HCT116 (cell line): ENCODE results near the gene THEM4. TPM values are rescaled to one million over a fixed set of nuclear protein-coding genes. Genes with fewer than 3 reads are reported as not detected.

ENCODE experiments used
- ATAC-seq: fragments of 200-7000 bp; cut with Tn5 transposase; 2 replicates; pipeline ENCODE4 v1.9.1; 2020; ENCODE audit warnings: mild to moderate bottlenecking, moderate library complexity
- BruUV-seq: library from RNA; stranded (reverse); fragments of 400-500 nt; replicated peaks from 2 replicates; lab custom pipeline; 2021; lab: Mats Ljungman, UMichigan
- CTCF ChIA-PET: fragments of 300-600 bp; sonication (Branson Sonifier 250); formaldehyde crosslinking; loops from one replicate; lab custom pipeline; 2021; ENCODE audit warnings: antibody characterized with exemption; lab: Charles Lee
- POLR2A ChIA-PET: fragments of 300-600, 350-600 bp; sonication (Branson Sonifier 250); formaldehyde crosslinking; loops from one replicate; lab custom pipeline; 2021; ENCODE audit warnings: antibody characterized with exemption; lab: Charles Lee
- RAD21 ChIA-PET, 2 experiments: fragments of 300-600 bp; sonication (Branson Sonifier 250); formaldehyde crosslinking; loops; one replicate each; lab custom pipeline; 2023; ENCODE audit warnings: low total read pairs in 2 of 2; ENCODE audit not compliant: uncharacterized antibody in 2 of 2, unreplicated experiment in 2 of 2, low non-redundant PET in 1 of 2; lab: Charles Lee
- DNase-seq: peaks from one replicate; pipeline ENCODE4 v3.0.0-alpha.2; 2010; ENCODE audit warnings: low read depth, low spot score
- H2AFZ ChIP-seq: fragments of 200-600 bp; shearing (Covaris generic), sonication (generic); 2 replicates; pipeline ENCODE4 v1.6.1; 2017; ENCODE audit warnings: low read depth, mixed run types, mixed read lengths, antibody characterized with exemption, low read length; ENCODE audit not compliant: poor library complexity, severe bottlenecking
- H3K27ac ChIP-seq: 2 replicates; pipeline ENCODE4 v1.5.1; 2012; ENCODE audit warnings: low read depth, low read length
- H3K27me3 ChIP-seq: fragments of 200-600 bp; sonication (generic); 2 replicates; pipeline ENCODE4 v1.6.1; 2016; ENCODE audit warnings: mixed run types, low read length, mixed read lengths; ENCODE audit not compliant: insufficient read depth
- H3K36me3 ChIP-seq, 2 experiments: fragments of 200-500 bp in 1 of 2; fragments of 200-600 bp in 1 of 2; sonication (Bioruptor generic) in 1 of 2; sonication (generic) in 1 of 2; 2 replicates each; pipeline versions ENCODE4 v1.5.1 to v1.6.1; 2014 to 2016; ENCODE audit warnings: low read length in 2 of 2, inconsistent platforms in 1 of 2, mixed read lengths in 1 of 2, mixed run types in 1 of 2; ENCODE audit not compliant: insufficient read depth in 2 of 2, control insufficient read depth in 1 of 2
- H3K4me1 ChIP-seq, 2 experiments: fragments of 200-600 bp in 1 of 2; sonication (generic) in 1 of 2; 2 replicates each; pipeline versions ENCODE4 v1.5.1 to v1.6.1; 2012 to 2017; ENCODE audit warnings: low read length in 2 of 2, inconsistent platforms in 1 of 2, mild to moderate bottlenecking in 1 of 2, mixed read lengths in 1 of 2, mixed run types in 1 of 2, moderate library complexity in 1 of 2; ENCODE audit not compliant: insufficient read depth in 2 of 2, control insufficient read depth in 1 of 2
- H3K4me2 ChIP-seq: fragments of 200-600 bp; sonication (generic); 2 replicates; pipeline ENCODE4 v1.6.1; 2017; ENCODE audit warnings: mixed run types, low read length, mixed read lengths
- H3K4me3 ChIP-seq, 2 experiments: fragments of 200-600 bp in 1 of 2; sonication (generic) in 1 of 2; replicated peaks in 1 of 2; 2 replicates each; pipeline ENCODE4 v1.5.1; 2011 to 2016; ENCODE audit warnings: low read length in 2 of 2, control low read depth in 1 of 2, low read depth in 1 of 2, mild to moderate bottlenecking in 1 of 2, mixed read lengths in 1 of 2, mixed run types in 1 of 2
- H3K79me2 ChIP-seq: fragments of 200-600 bp; sonication (generic); 2 replicates; pipeline ENCODE4 v1.6.1; 2017; ENCODE audit warnings: mild to moderate bottlenecking, mixed run types, low read length, moderate library complexity, mixed read lengths; ENCODE audit not compliant: insufficient read depth
- H3K9ac ChIP-seq: fragments of 200-600 bp; sonication (generic); 2 replicates; pipeline ENCODE4 v1.6.1; 2016; ENCODE audit warnings: low read length, mixed read lengths
- H3K9me2 ChIP-seq: fragments of 200-600 bp; sonication (generic), shearing (Covaris generic); 2 replicates; pipeline ENCODE4 v1.6.1; 2017; ENCODE audit warnings: mixed run types, mild to moderate bottlenecking, moderate library complexity; ENCODE audit not compliant: insufficient read depth
- H3K9me3 ChIP-seq, 2 experiments: fragments of 200-500 bp in 1 of 2; fragments of 200-600 bp in 1 of 2; sonication (Bioruptor generic) in 1 of 2; sonication (generic) in 1 of 2; 2 replicates each; pipeline ENCODE4 v1.6.1; 2014 to 2017; ENCODE audit warnings: low read length in 2 of 2, mixed read lengths in 2 of 2, inconsistent platforms in 1 of 2, low read depth in 1 of 2, mild to moderate bottlenecking in 1 of 2, mixed run types in 1 of 2, moderate library complexity in 1 of 2; ENCODE audit not compliant: control insufficient read depth in 1 of 2, insufficient read depth in 1 of 2
- H4K20me1 ChIP-seq: fragments of 200-600 bp; sonication (generic), shearing (Covaris generic); 2 replicates; pipeline ENCODE4 v1.6.1; 2017; ENCODE audit warnings: mixed run types, mild to moderate bottlenecking, moderate library complexity; ENCODE audit not compliant: insufficient read depth
- CEBPB ChIP-seq: IDR thresholded peaks from 2 replicates; pipeline ENCODE4 v1.6.1; 2012; ENCODE audit warnings: low read depth
- CTCF ChIP-seq, 3 experiments: fragments of 200-600 bp in 1 of 3; sonication (generic) in 1 of 3; IDR thresholded peaks in 2 of 3; conservative IDR thresholded peaks in 1 of 3; 2 replicates each; pipeline ENCODE4 v1.5.1; 2012 to 2017; ENCODE audit warnings: low read depth in 2 of 3, low read length in 2 of 3, antibody characterized with exemption in 1 of 3, borderline replicate concordance in 1 of 3, control low read depth in 1 of 3, mild to moderate bottlenecking in 1 of 3, mixed read lengths in 1 of 3, mixed run types in 1 of 3, moderate library complexity in 1 of 3; ENCODE audit not compliant: insufficient read depth in 1 of 3
- EGR1 ChIP-seq: IDR thresholded peaks from 2 replicates; pipeline ENCODE4 v1.6.1; 2012; ENCODE audit warnings: low read depth
- ELF1 ChIP-seq: IDR thresholded peaks from 2 replicates; pipeline ENCODE4 v1.6.1; 2012; ENCODE audit warnings: low read depth, borderline replicate concordance
- JUND ChIP-seq: IDR thresholded peaks from 2 replicates; pipeline ENCODE4 v1.6.1; 2012
- POLR2A ChIP-seq: IDR thresholded peaks from 2 replicates; pipeline ENCODE4 v1.7.0; 2011; ENCODE audit warnings: borderline replicate concordance; ENCODE audit not compliant: insufficient read depth, insufficient read length; ENCODE audit errors: extremely low read depth
- POLR2AphosphoS5 ChIP-seq: IDR thresholded peaks from 2 replicates; pipeline ENCODE4 v1.6.1; 2011; ENCODE audit warnings: mild to moderate bottlenecking, low read depth, low read length, moderate library complexity
- REST ChIP-seq: IDR thresholded peaks from 2 replicates; pipeline ENCODE4 v1.6.1; 2012; ENCODE audit warnings: low read depth
- SP1 ChIP-seq: IDR thresholded peaks from 2 replicates; pipeline ENCODE4 v1.6.1; 2012; ENCODE audit warnings: low read depth
- TCF7L2 ChIP-seq: IDR thresholded peaks from 2 replicates; pipeline ENCODE4 v1.7.0; 2011; ENCODE audit warnings: borderline replicate concordance, inconsistent platforms; ENCODE audit not compliant: insufficient read depth, insufficient read length; ENCODE audit errors: extremely low read depth
- ZFX ChIP-seq: fragments of 450-650 bp; IDR thresholded peaks from 2 replicates; pipeline ENCODE4 v1.6.1; 2017
- intact Hi-C: fragments of 100-400 bp; cut with micrococcal nuclease; formaldehyde crosslinking; loops from 2 replicates; pipeline ENCODE4 v1.10.0; 2022
- total RNA-seq: library from RNA; stranded (reverse); gene quantifications from one replicate; pipeline ENCODE4 v1.2.1, GENCODE V29; 2021; ENCODE audit not compliant: unreplicated experiment

The THEM4 gene
- total RNA-seq, 1 experiment from 2014 or later: 17.0 TPM

- H2AFZ ChIP-seq: no peak overlapping the region
- no peaks in the 10 kb centered on the region for H3K27me3 ChIP-seq
- no peak overlapping the region for H3K4me2 ChIP-seq
- POLR2A ChIA-PET: no interaction called here
- no peaks in the 10 kb centered on the region for H3K36me3 ChIP-seq
- H3K4me3 ChIP-seq: no peak overlapping the region
- RAD21 ChIA-PET: no interaction called here
- H4K20me1 ChIP-seq: no peaks in the 10 kb centered on the region
- CTCF ChIA-PET: interaction anchor here (1.1 kb wide), 1 partner anchor 18 kb away, joined by 4 read pairs; no protein-coding TSS in a partner anchor
- H3K4me1 ChIP-seq: peaks cover 27 to 34% of the 10 kb centered on the region in 2 experiments
- no peak overlapping the region for H3K9ac ChIP-seq
- ATAC-seq (no peak), DNase-seq (no peak)
- H3K9me3 ChIP-seq: no peaks in the 10 kb centered on the region
- BruUV-seq: no TSS peak
- intact Hi-C loops: no loop called here
- no peak overlapping the region for H3K27ac ChIP-seq
- no peaks in the 10 kb centered on the region for H3K9me2 ChIP-seq
- H3K79me2 ChIP-seq: no peaks in the 10 kb centered on the region
- TF ChIP-seq ZFX (no peak), POLR2AphosphoS5 (no peak), CEBPB (no peak), POLR2A (no peak), ELF1 (no peak), REST (no peak), JUND (no peak), TCF7L2 (no peak), EGR1 (no peak), CTCF (IDR thresholded peaks at IDR 0.05 in 2 of 3, conservative IDR thresholded peaks at IDR 0.05 in 1 of 3; ENCODE audit: borderline replicate concordance in 1 of 3, insufficient read depth in 1 of 3, low read depth in 2 of 3, low read length in 2 of 3) (no peak), SP1 (no peak)
These were observed 40.3 kb upstream of the THEM4 start for GRCh38 chr1:151949371-151950193.
